ENCODE measurements around the gene MBLAC1. TPM values are rescaled to one million over a fixed set of nuclear protein-coding genes. Genes with fewer than 3 reads are reported as not detected.

MBLAC1 gene, protein sequence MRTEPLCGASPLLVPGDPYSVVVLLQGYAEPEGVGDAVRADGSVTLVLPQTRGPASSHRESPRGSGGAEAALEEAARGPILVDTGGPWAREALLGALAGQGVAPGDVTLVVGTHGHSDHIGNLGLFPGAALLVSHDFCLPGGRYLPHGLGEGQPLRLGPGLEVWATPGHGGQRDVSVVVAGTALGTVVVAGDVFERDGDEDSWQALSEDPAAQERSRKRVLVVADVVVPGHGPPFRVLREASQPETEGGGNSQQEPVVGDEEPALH
- total RNA-seq = 3.5 TPM

DNA sequence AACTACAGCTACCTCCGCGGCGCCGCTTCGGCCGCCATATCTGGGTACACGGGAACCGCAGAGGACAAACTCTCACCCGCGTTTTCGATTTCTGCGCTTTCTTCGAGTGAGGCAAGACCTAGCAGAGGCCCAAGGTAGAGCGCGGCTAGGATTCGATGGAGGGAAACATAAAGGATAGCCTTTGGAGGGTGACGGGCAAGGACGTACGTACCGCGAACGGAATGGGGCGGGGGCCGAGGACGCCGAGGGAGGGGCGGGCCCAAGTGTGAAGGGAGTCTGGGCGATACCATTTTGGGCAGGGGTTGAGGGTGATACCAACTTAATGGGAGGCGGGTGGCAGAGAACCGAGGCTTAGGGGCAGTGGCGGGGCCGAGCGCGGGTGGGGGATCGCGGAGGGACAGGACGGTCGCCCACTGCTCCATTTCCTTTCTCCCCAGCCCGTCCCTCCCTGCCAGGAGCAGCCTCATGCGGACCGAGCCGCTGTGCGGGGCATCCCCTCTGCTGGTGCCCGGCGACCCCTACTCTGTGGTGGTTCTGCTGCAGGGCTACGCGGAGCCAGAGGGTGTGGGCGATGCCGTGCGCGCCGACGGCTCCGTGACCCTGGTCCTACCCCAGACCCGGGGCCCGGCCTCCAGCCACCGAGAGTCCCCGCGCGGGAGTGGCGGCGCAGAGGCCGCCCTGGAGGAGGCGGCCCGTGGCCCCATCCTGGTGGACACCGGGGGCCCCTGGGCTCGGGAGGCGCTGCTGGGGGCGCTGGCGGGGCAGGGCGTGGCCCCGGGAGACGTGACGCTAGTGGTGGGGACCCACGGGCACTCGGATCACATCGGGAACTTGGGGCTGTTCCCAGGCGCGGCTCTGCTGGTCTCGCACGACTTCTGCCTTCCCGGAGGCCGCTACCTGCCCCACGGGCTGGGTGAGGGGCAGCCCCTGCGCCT is at the start of gene MBLAC1:
Gene MBLAC1 (plus strand): TSS at position 37 of the 935 bp plus-strand sequence. CDS start 429 bp downstream, at position 466.
- peak; percentile 90 to 95 (median 93) for DNase-seq (ENCODE audit: low read depth in 2 of 3, low spot score in 2 of 3)

DNA sequence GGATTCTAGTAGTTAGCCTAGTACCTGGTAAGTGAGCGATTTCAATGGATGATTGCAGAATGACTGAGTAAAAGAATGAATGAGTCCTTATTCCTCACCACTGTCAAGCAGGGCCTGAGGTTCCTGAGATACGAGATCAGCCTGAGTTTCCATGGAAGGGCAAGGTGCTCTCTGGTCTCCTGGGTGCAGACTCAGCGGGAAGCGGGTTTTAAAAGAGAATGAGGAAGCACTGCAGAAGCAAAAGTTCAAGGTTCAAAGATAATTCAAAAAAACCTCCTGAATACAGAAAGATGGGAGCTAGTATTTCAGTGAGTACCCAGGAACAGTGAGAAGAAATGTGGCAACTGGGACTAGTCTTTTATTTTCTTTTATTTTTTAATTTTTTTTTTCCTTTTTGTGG is 49.6 kb upstream of the MBLAC1 start:
- no peak for DNase-seq (ENCODE audit: low read depth in 2 of 3, low spot score in 2 of 3)

DNA sequence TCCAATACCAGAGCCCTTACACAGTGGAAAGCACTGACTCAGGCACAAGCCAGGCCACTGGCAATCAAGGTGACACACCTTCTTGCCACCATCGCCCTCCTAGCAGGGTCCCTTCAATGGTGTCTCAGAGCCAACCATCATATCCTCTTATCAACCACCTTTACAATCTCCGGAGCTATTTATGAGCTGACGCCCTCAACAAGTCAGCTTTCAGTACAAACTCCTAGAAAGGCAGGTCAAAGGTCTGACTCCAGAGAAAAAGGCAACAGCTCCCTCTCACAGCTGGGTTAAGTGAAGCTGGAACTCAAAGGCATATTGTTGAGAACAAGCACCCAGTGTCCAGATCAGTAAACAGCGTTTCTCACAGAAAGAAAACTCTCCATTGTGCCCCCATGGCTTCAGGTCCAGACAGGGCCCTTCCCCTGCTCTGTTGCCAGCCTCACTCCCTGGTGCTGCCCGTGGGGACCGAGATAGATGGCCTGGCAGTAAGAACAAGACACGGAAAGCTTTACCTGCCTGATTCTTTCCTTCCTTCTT is 47.7 kb upstream of the MBLAC1 start:
- DNase-seq (ENCODE audit: low read depth in 2 of 3, low spot score in 2 of 3) = no peak

DNA sequence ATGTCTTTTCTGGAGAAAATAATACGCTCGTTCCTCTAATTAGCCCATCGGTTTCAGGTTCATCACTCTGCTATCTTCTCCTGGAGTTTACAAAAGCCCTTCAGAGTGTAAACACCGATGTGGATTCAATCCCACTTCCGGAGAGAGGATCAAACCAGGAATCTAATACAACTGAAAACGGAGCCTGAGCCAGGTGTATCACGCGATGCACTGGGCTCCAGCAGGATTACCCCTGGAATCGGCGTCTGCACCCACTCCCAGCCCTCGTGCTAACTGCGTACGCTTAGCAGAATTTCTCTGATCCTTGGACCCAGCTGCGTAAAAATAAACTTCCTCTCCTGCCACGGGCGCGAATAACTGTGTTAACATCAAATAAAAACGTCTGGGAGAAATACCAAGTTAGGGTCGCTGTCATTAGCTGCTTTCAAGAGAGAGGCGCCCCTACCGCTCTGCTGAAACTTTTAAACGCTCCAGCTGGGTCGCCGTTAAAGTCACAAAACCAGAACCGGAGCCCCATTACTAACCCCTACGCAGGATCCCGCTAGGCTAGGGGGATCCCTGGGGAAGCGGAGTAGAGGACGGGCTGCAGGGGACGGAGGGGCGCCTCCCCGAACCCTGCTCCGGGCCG is 45.7 kb upstream of the MBLAC1 start:
- DNase-seq (ENCODE audit: low read depth in 2 of 3, low spot score in 2 of 3) = peak in 2 of 3 donors; percentile 16 to 41

DNA sequence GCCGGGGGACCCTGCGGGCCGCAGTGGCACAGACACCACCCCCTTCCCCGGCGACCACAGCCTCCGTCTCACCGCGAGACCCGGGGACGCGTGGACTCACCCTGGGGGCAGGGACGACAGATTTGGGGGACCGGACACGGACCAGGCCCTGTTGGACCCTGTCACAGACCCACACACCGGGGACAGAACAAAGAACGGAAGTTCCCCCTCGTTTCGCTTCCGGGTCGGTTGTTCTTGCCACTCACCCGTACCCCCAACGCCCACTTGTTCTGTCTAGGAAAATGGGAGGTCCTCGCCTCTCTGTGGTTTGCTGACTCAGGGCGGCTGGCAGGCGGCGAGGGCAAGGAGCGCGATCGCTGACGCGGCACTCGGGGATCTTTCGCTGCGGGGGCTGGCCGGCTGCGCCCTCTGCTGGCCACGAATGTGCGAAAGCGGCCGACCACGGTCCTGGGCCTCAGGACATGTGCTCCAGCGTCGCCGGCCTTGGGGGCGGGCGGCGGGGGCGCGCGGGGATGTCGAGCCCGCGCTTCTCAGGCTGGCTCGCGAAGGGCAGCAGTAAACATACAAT is 45.1 kb upstream of the MBLAC1 start, which contains the start of gene ZNF3:
Gene ZNF3 (minus strand): TSS at position 189 of the 568 bp plus-strand sequence. CDS start 4,366 bp downstream, outside the sequence.
- peak; percentile 92 to 100 (median 99) for DNase-seq (ENCODE audit: low read depth in 2 of 3, low spot score in 2 of 3)

DNA sequence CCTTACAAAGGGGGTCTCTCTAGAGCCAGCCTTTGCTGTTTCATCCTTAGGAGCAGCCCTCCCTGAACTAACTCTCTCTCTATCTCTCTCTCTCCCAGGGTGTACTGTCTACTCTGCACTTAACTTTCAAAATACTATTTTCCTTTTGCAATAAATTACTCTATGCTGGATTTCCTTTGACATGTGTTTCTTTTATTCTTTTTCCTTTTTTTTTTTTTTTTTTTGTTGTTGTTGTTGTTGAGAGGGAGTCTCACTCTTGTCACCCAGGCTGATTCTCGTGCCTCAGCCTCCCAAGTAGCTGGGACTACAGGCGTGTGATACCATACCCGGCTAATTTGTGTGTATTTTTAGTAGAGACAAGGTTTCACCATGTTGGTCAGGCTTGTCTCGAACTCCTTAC is 43.8 kb upstream of the MBLAC1 start:
- DNase-seq (ENCODE audit: low read depth in 2 of 3, low spot score in 2 of 3) = no peak

DNA sequence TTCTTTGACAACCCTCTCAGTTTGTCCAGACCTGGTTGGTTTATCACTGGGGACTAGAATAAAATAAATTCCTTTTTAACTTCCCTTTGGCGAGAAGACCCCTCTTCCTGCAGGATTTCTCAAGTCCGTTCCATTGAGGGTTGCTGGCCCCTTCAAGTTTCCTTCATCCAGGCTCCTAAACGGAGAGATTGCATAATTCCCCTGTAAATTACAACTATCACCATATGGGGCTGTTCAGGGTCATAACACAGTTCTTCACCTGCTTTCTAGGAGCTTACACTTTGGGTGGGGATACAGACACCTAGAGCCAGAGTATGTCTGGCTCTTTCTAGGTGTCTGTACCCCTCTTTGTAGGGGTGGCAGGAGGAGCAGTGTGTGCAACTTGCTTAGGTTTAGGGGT is 41.3 kb upstream of the MBLAC1 start:
- DNase-seq (ENCODE audit: low read depth in 2 of 3, low spot score in 2 of 3) = no peak

DNA sequence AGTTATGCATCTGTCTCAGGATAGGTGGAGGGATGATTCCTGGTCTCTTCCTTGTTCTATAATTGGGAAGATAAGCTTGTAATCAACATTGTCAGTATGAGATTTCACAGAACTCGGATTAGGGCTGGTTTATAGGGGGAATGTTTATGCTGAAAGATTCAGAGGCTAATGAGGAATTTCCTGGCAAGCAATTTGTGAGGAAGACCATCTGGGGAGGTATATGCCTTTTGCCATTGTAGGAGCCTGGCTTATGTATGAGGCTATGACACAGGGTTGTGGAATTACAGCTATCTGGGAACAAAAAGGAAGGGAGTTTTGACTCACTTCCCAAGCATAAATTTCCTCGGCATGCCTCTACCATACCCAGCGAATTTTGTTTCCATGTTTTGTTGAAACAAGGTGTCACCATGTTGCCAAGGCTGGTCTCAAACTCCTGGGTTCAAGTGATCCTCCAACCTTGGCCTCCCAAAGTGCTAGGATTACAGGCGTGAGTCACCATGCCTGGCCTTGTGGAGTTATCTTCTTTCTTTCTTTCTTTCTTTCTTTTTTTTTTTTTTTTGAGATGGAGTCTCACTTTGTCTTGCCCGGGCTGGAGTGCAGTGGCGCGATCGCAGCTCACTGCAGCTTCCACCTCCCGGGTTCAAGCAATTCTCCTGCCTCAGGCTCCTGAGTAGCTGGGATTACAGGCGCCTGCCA is 39.6 kb upstream of the MBLAC1 start:
- DNase-seq (ENCODE audit: low read depth in 2 of 3, low spot score in 2 of 3) = no peak

DNA sequence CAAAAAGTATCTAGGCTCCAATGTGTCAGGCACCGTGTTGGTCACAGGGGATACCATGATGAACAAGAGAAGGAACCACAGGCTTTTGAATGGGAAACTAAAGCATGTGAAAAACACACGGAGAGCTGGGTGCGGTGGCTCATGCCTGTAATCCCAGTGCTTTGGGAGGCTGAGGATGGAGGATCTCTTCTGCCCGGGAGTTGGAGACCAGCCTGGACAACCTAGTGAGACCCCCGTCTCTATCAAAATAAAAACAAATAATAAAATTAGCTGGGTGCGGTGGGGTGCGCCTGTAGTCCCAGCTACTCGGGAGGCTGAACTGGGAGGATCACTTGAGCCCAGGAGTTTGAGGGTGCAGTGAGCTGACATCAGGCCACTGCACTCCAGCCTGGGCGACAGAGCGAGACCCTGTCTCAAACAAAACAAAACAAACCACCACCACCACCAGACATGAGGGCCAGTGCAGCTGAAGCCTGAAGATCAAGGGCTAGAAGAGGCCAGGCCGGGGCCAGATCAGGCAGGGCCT is 38.6 kb upstream of the MBLAC1 start:
- no peak for DNase-seq (ENCODE audit: low read depth in 2 of 3, low spot score in 2 of 3)

DNA sequence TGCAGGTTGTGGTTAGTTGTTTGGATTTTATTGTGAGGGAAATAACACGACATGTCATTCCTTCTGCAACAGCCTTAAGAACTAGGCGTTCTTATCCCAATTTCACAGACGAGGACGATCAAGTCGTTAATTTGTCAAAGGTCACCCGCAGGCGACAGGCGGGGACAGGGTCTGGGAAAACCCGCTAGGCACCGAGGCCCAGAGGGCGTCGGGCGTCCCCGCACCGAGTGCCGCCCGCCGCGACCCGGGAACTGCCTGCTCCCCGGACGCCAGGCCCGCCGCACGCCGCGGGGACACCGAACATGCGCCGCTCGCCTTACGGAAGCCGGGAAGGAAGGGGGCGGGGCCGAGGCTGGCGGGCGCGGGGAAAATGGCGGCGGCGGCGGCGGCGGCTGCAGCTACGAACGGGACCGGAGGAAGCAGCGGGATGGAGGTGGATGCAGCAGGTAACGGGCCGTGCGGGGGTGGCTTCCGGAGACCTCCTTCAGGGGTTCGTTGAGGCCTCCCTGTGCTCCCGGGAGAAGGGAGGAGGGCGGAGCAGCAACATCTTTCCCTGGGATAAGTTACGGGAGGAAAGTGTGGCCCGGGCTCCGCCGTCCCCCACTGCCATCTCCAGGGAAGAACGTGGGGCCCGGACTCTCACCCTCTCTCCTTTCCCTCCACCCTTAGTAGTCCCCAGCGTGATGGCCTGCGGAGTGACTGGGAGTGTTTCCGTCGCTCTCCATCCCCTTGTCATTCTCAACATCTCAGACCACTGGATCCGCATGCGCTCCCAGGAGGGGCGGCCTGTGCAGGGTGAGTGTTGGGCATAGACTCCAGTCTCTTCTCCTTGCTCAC is 37.9 kb upstream of the MBLAC1 start, which contains the start of gene COPS6:
Gene COPS6 (plus strand): TSS at position 349 of the 837 bp plus-strand sequence. CDS start 22 bp downstream, at position 371.
- peak; percentile 74 to 79 (median 78) for DNase-seq (ENCODE audit: low read depth in 2 of 3, low spot score in 2 of 3)

DNA sequence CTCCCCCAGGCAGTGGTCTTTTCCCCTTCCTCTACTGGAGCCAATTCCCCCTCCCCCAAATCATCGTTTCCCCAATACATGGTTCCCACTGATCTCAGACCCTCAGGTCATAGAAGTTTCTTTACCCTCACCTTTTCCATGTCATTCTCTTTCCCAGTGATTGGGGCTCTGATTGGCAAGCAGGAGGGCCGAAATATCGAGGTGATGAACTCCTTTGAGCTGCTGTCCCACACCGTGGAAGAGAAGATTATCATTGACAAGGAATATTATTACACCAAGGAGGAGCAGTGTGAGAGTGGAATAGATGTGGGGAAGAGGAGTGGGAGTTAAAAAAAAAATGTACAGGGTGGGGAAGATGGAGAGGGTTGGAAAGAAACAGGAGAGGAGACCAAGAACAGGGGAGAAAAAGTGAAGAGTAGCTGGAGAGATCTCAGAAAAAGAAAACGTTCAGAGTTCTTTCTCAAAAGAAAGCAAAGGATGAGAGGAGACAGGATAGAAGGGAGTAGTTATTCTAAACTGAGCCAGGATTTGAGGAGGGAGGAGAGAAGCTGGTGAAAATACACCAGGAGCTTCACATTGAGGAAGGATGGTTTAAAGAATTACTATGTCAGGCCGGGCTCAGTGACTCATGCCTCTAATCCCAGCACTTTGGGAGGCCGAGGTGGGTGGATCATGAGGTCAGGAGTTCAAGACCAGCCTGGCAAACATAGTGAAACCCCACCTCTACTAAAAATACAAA is 37.1 kb upstream of the MBLAC1 start:
- no peak for DNase-seq (ENCODE audit: low read depth in 2 of 3, low spot score in 2 of 3)

DNA sequence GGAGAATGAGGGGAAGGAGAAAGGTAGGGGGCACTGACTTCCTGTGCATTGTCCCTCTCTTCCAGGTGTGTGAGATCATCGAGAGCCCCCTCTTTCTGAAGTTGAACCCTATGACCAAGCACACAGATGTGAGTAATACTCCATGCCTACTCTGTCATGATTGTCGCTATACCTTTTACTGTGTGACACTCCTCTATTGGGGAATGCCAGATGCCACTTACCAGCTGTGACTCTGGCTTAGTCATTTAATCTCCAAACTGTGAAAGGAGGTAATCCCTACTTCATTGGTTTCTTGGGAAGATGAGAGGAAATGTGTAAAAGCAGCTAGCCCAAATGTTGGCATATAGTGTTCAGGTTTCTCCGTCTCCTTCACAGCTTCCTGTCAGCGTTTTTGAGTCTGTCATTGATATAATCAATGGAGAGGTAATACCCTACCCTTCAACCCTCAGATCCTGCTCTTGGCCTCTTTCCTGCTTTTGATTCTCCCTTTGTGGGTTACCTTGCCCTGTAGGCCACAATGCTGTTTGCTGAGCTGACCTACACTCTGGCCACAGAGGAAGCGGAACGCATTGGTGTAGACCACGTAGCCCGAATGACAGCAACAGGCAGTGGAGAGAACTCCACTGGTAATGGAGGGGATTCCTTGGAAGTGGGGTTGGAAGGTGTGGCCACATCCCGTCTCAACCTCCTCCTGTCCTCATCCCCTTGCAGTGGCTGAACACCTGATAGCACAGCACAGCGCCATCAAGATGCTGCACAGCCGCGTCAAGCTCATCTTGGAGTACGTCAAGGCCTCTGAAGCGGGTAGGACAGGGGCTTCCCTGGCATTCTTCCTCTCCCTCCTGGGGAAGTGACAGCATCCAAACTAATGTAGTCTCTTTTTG is 36.0 kb upstream of the MBLAC1 start:
- no peak for DNase-seq (ENCODE audit: low read depth in 2 of 3, low spot score in 2 of 3)

DNA sequence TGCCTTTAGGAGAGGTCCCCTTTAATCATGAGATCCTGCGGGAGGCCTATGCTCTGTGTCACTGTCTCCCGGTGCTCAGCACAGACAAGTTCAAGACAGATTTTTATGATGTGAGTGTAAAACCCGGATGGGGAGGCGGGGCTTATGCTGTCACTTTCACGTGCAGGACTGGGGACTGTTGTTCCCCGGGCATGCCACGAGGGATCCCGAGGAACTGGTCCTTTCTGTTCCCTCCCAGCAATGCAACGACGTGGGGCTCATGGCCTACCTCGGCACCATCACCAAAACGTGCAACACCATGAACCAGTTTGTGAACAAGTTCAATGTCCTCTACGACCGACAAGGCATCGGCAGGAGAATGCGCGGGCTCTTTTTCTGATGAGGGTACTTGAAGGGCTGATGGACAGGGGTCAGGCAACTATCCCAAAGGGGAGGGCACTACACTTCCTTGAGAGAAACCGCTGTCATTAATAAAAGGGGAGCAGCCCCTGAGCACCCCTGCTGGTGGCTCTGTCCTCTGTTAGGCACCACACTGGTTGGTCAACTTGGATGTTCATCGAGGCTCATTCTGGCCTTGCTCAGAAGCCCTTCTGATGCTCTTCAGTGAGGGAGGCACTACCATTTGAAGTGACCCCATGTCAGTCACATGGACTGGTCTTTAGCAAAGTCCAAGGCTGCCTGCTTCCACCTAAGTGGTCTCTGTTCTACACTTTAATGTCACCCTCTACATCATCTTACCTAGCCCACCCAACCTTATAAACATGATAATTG is 35.2 kb upstream of the MBLAC1 start:
- DNase-seq (ENCODE audit: low read depth in 2 of 3, low spot score in 2 of 3) = no peak

DNA sequence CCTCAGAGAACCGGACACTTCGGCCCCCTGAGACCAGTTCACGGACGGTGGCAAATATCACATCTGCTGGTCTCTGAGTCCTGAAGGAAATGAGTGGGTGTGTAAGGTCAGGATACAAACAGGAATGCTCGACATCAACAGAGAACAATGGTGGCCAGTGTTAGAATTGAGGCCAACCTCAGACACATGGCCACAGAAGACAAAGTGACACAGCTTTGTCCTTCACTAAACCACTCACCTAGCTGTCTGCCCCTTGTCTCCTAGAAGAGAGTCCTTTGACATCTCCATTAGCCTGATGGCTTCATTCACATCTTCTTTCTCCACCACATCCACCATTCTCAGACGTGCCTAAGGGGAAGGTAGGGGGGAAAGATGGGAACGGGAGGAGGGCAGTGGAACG is 33.7 kb upstream of the MBLAC1 start:
- DNase-seq (ENCODE audit: low read depth in 2 of 3, low spot score in 2 of 3) = no peak

DNA sequence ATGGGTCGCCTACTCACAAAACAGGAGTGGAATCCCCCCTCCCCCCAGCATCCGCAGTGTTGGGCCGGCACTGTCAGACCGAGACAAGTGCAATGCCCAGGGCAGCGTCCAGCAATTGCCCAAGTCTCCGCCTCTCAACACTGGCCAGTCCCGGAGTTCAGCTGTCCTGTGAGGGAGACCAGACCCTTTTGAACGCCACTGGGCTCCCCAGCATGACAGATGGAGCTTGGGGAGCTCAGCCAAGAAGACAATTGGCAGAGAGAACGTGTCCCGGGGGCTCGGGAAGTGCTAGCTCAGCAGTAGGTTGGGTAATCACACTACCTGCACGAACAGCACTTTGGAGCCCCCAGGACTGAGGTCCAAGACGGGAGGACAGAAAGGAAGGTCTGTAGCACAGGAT is 33.3 kb upstream of the MBLAC1 start:
- DNase-seq (ENCODE audit: low read depth in 2 of 3, low spot score in 2 of 3) = no peak

DNA sequence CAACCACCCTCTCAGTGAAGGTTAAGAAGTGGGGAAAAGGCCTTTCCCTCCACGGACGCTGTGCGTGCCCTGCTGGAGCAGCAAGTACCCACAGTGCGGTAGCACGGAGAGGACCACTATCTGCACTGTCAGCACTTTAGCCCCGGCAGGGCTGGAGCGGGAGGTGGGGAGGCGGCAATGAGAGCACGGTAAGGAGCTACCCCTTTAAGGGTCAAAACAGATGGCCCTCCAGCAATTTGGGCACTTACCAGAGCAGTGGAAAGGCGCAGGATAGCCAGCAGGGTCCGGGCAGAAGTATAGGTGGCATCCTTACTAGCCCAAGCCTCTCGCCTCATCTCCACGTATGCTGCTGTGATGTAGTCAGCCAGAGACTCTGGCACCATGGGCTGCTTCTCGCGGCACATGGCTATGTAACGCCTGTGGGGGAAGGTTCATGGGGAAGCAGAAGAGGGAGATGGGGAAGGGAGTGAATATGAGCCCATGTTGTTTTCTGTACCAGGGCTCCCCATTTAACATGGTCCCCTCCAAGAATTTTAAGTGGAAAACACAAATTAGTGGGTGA is 32.8 kb upstream of the MBLAC1 start:
- DNase-seq (ENCODE audit: low read depth in 2 of 3, low spot score in 2 of 3) = no peak

Data from hematopoietic multipotent progenitor cell (in vitro differentiated cells).